ENCODE measurements around the gene TCTN2. TPM values are rescaled to one million over a fixed set of nuclear protein-coding genes. Genes with fewer than 3 reads are reported as not detected.

Gene TCTN2
- total RNA-seq, 1 experiment from 2014 or later = 12.1 TPM

DNA sequence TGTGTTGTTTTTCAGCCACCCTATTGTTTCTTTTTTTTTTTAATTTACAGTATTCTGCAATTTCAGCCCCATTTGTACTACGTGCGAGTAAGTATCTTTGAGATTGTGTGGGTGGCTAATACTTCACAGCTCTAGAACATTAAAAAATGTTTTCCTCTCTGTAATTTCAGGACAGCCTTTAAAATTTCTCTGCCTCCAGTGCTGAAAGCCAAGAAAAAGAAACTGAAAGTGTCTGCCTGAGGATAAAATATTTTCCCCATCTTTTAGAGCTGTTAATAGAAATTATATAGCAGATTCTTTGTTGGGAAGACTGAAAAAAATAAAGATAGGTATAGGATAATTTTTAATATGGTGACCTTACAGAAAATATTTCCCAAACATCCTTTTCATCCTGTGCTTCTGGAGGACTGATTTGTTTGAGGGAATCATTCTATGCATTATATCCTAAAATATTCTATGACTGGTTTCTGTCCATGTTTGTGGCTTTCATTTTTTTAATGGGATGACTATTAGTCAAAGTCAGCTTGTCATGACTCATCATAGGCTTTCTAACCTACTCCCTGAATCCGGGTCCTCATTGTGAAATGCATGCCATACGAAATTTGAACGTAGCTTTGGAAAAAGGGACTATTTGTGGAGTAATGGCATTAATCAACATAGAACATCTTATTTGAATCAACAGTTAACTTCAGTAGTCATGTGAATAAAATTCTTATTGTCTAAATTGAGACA is 10.8 kb upstream of the TCTN2 start:
- POLR2A ChIA-PET = no interaction called here
- H3K9me3 ChIP-seq (ENCODE audit: control insufficient read depth in 1 of 2, insufficient read depth in 1 of 2, low read depth in 1 of 2, low read length in 2 of 2) = no peaks in the 10 kb centered on the region
- no peaks in the 10 kb centered on the region for H3K79me2 ChIP-seq (ENCODE audit: insufficient read depth, low read length)
- H3K4me2 ChIP-seq (ENCODE audit: low read length) = no peak overlapping the region
- H4K20me1 ChIP-seq (ENCODE audit: insufficient read depth) = no peaks in the 10 kb centered on the region
- RAD21 ChIA-PET (ENCODE audit: low non-redundant PET in 1 of 2, low total read pairs in 2 of 2, uncharacterized antibody in 2 of 2, unreplicated experiment in 2 of 2) = no interaction called here
- TF ChIP-seq ZFX (IDR thresholded peaks at IDR 0.05) = no peak
- peak overlapping the region; percentile 11; the same call in 1 of the 2 replicates for H3K27ac ChIP-seq (ENCODE audit: low read depth, low read length)
- ATAC-seq = no peak
- no peaks in the 10 kb centered on the region for H3K27me3 ChIP-seq (ENCODE audit: insufficient read depth, low read length)
- intact Hi-C loops (cut with micrococcal nuclease) = no loop called here
- BruUV-seq (replicated peaks) = no TSS peak
- H3K4me1 ChIP-seq (ENCODE audit: control insufficient read depth in 1 of 2, insufficient read depth in 2 of 2, low read length in 2 of 2) = no peaks in the 10 kb centered on the region
- peaks cover 26 to 31% of the 10 kb centered on the region in 2 experiments; a peak in 3 of 4 replicates for H3K36me3 ChIP-seq (ENCODE audit: control insufficient read depth in 1 of 2, insufficient read depth in 2 of 2, low read length in 2 of 2)
- H2AFZ ChIP-seq (ENCODE audit: low read depth, low read length, poor library complexity, severe bottlenecking) = no peak overlapping the region
- H3K4me3 ChIP-seq (replicated peaks in 1 of 2; ENCODE audit: low read depth in 1 of 2, low read length in 2 of 2) = no peak overlapping the region
- DNase-seq (ENCODE audit: low read depth, low spot score) = no peak
- CTCF ChIA-PET = interaction anchor here (1.5 kb wide), 1 partner anchor 11 kb away, joined by 3 read pairs; the partner anchor contains the start of gene TCTN2
- no peak overlapping the region for H3K9ac ChIP-seq (ENCODE audit: low read length)
- no peaks in the 10 kb centered on the region for H3K9me2 ChIP-seq (ENCODE audit: insufficient read depth)

DNA sequence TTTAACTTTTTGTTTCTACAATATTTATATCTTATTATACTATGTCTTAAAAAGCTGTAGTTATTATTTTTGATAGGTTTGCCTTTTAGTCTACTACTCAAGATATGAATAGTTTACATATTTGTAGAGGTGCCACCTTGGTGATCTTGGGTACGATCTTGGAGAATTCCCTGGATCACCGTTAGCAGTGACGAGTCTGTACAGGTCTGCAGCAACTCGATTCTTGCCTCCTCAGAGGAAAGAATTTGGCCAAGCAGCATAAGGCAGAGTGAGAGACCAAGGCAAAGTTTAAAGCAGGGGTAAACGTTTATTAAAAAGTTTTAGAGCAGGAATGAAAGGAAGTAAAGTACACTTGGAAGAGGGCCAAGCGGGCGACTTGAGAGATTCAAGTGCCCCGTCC is 3.1 kb upstream of the TCTN2 start:
- Histone ChIP-seq H3K27ac (ENCODE audit: low read depth, low read length) (no peak overlapping the region), H3K79me2 (ENCODE audit: insufficient read depth, low read length) (no peaks in the 10 kb centered on the region), H2AFZ (ENCODE audit: low read depth, low read length, poor library complexity, severe bottlenecking) (no peak overlapping the region), H4K20me1 (ENCODE audit: insufficient read depth) (no peaks in the 10 kb centered on the region), H3K9me2 (ENCODE audit: insufficient read depth) (no peaks in the 10 kb centered on the region), H3K9ac (ENCODE audit: low read length) (no peak overlapping the region), H3K4me2 (ENCODE audit: low read length) (no peak overlapping the region), H3K27me3 (ENCODE audit: insufficient read depth, low read length) (no peaks in the 10 kb centered on the region), H3K4me1 (ENCODE audit: control insufficient read depth in 1 of 2, insufficient read depth in 2 of 2, low read length in 2 of 2) (peaks cover 9 to 10% of the 10 kb centered on the region in 2 experiments), H3K9me3 (ENCODE audit: control insufficient read depth in 1 of 2, insufficient read depth in 1 of 2, low read depth in 1 of 2, low read length in 2 of 2) (no peaks in the 10 kb centered on the region), H3K36me3 (ENCODE audit: control insufficient read depth in 1 of 2, insufficient read depth in 2 of 2, low read length in 2 of 2) (peaks cover 0 to 3% of the 10 kb centered on the region in 2 experiments; a peak in 2 of 4 replicates), H3K4me3 (replicated peaks in 1 of 2; ENCODE audit: low read depth in 1 of 2, low read length in 2 of 2) (no peak overlapping the region)
- ChIA-PET POLR2A (no interaction called here), RAD21 (ENCODE audit: low non-redundant PET in 1 of 2, low total read pairs in 2 of 2, uncharacterized antibody in 2 of 2, unreplicated experiment in 2 of 2) (no interaction called here), CTCF (no interaction called here)
- no peak for ATAC-seq
- no TSS peak for BruUV-seq (replicated peaks)
- no peak for DNase-seq (ENCODE audit: low read depth, low spot score)
- TF ChIP-seq YY1 (IDR thresholded peaks at IDR 0.05; ENCODE audit: extremely low read depth, insufficient replicate concordance, low read depth, low read length) = no peak
- TF ChIP-seq ZFX (IDR thresholded peaks at IDR 0.05) = no peak
- TF ChIP-seq EZH2 (IDR thresholded peaks at IDR 0.05) = no peak
- TF ChIP-seq SIN3A (IDR thresholded peaks at IDR 0.05; ENCODE audit: low read depth) = no peak
- no peak for TF ChIP-seq ZNF274 (IDR thresholded peaks at IDR 0.05; ENCODE audit: low read depth, low read length)
- no peak for TF ChIP-seq ELF1 (IDR thresholded peaks at IDR 0.05; ENCODE audit: borderline replicate concordance, low read depth)
- TF ChIP-seq POLR2A (IDR thresholded peaks at IDR 0.05; ENCODE audit: borderline replicate concordance, extremely low read depth, insufficient read depth, insufficient read length) = no peak
- TF ChIP-seq ZBTB33 (IDR thresholded peaks at IDR 0.05; ENCODE audit: extremely low read depth, insufficient replicate concordance, low read length) = no peak
- TF ChIP-seq, protein P1, sequence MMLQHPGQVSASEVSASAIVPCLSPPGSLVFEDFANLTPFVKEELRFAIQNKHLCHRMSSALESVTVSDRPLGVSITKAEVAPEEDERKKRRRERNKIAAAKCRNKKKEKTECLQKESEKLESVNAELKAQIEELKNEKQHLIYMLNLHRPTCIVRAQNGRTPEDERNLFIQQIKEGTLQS (IDR thresholded peaks at IDR 0.05) = no peak
- TF ChIP-seq RAD21 (IDR thresholded peaks at IDR 0.05; ENCODE audit: low read depth) = no peak
- intact Hi-C loops (cut with micrococcal nuclease) = no loop called here

Measured in HCT116 (cell line).